OCI-LY1 (cell line): ENCODE measurements around the gene B3GNT9.

Experiments
- H2AFZ ChIP-seq: fragments of 200-600 bp; sonication (generic), shearing (Covaris generic); 2 replicates; pipeline ENCODE4 v1.6.0; 2014; ENCODE audit warnings: antibody characterized with exemption, mild to moderate bottlenecking, low read length
- H3F3A ChIP-seq: fragments of 200-600 bp; sonication (generic), shearing (Covaris generic); 2 replicates; pipeline ENCODE4 v1.6.0; 2014; ENCODE audit warnings: mild to moderate bottlenecking, antibody characterized with exemption, low read length, moderate library complexity; ENCODE audit not compliant: insufficient read depth
- H3K27ac ChIP-seq: fragments of 200-600 bp; sonication (generic); 2 replicates; pipeline ENCODE4 v1.5.1; 2014; ENCODE audit warnings: low read length, mixed run types, mild to moderate bottlenecking, low read depth; ENCODE audit not compliant: poor library complexity, severe bottlenecking
- H3K27me3 ChIP-seq: fragments of 200-600 bp; sonication (generic); 2 replicates; pipeline ENCODE4 v1.6.0; 2014; ENCODE audit warnings: antibody characterized with exemption, mild to moderate bottlenecking, low read length, moderate library complexity; ENCODE audit not compliant: insufficient read depth
- H3K36me3 ChIP-seq: fragments of 200-600 bp; sonication (generic); 2 replicates; pipeline ENCODE4 v1.6.1; 2014; ENCODE audit warnings: mild to moderate bottlenecking, antibody characterized with exemption, low read length, moderate library complexity, mixed read lengths; ENCODE audit not compliant: insufficient read depth
- H3K4me1 ChIP-seq: fragments of 200-600 bp; sonication (generic); 2 replicates; pipeline ENCODE4 v1.5.1; 2014; ENCODE audit warnings: mild to moderate bottlenecking, low read length, moderate library complexity; ENCODE audit not compliant: insufficient read depth, severe bottlenecking
- H3K4me2 ChIP-seq: fragments of 200-600 bp; sonication (generic), shearing (Covaris generic); 2 replicates; pipeline ENCODE4 v1.6.1; 2014; ENCODE audit warnings: low read length
- H3K4me3 ChIP-seq: fragments of 200-600 bp; sonication (generic); 2 replicates; pipeline ENCODE4 v1.5.1; 2014; ENCODE audit warnings: low read length, low read depth, mild to moderate bottlenecking, mixed read lengths; ENCODE audit not compliant: poor library complexity, severe bottlenecking
- H3K79me2 ChIP-seq: fragments of 200-600 bp; shearing (Covaris generic); 2 replicates; pipeline ENCODE4 v1.6.1; 2016; ENCODE audit warnings: mixed run types, low read length, mixed read lengths; ENCODE audit not compliant: insufficient read depth
- H3K9ac ChIP-seq: fragments of 200-600 bp; sonication (generic), shearing (Covaris generic); 2 replicates; pipeline ENCODE4 v1.6.1; 2014; ENCODE audit warnings: mild to moderate bottlenecking, low read length, mixed read lengths
- H3K9me2 ChIP-seq: fragments of 200-600 bp; sonication (generic), shearing (Covaris generic); 2 replicates; pipeline ENCODE4 v1.6.1; 2014; ENCODE audit warnings: low read depth, mild to moderate bottlenecking, low read length, mixed read lengths
- H3K9me3 ChIP-seq: fragments of 200-600 bp; shearing (Covaris generic); 2 replicates; pipeline ENCODE4 v1.6.1; 2014; ENCODE audit warnings: low read length, mixed read lengths
- H4K20me1 ChIP-seq: fragments of 200-600 bp; sonication (generic), shearing (Covaris generic); 2 replicates; pipeline ENCODE4 v1.6.0; 2016; ENCODE audit warnings: mild to moderate bottlenecking, low read length; ENCODE audit not compliant: insufficient read depth
- EZH2 ChIP-seq: fragments of 200-600 bp; sonication (generic), shearing (Covaris generic); IDR thresholded peaks from 2 replicates; pipeline ENCODE4 v1.8.0; 2017; ENCODE audit warnings: borderline replicate concordance, mixed run types, mild to moderate bottlenecking, antibody characterized with exemption, low read length, moderate library complexity, mixed read lengths
- TF ChIP-seq, protein P1 (sequence below): fragments of 200-600 bp; sonication (generic), shearing (Covaris generic); IDR thresholded peaks from 2 replicates; pipeline ENCODE4 v1.5.1; 2017; ENCODE audit warnings: mild to moderate bottlenecking, antibody characterized with exemption, low read length, moderate library complexity, mixed read lengths

Gene B3GNT9

GRCh38 chr16:67182288-67182687 lies 31.5 kb upstream of the B3GNT9 start:
- H3K4me2 ChIP-seq = peak overlapping the region; percentile 82
- no peak overlapping the region; the same call in 1 of the 2 replicates for H3K9ac ChIP-seq
- no peaks in the 10 kb centered on the region for H3K36me3 ChIP-seq
- no peaks in the 10 kb centered on the region for H3K9me2 ChIP-seq
- TF ChIP-seq, protein P1, sequence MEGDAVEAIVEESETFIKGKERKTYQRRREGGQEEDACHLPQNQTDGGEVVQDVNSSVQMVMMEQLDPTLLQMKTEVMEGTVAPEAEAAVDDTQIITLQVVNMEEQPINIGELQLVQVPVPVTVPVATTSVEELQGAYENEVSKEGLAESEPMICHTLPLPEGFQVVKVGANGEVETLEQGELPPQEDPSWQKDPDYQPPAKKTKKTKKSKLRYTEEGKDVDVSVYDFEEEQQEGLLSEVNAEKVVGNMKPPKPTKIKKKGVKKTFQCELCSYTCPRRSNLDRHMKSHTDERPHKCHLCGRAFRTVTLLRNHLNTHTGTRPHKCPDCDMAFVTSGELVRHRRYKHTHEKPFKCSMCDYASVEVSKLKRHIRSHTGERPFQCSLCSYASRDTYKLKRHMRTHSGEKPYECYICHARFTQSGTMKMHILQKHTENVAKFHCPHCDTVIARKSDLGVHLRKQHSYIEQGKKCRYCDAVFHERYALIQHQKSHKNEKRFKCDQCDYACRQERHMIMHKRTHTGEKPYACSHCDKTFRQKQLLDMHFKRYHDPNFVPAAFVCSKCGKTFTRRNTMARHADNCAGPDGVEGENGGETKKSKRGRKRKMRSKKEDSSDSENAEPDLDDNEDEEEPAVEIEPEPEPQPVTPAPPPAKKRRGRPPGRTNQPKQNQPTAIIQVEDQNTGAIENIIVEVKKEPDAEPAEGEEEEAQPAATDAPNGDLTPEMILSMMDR = no peak
- TF ChIP-seq EZH2 = no peak
- H3F3A ChIP-seq = no peaks in the 10 kb centered on the region
- H3K4me1 ChIP-seq = peaks cover 26% of the 10 kb centered on the region
- peaks cover 5% of the 10 kb centered on the region; the same call in 1 of the 2 replicates for H3K27me3 ChIP-seq
- no peak overlapping the region for H2AFZ ChIP-seq
- H3K27ac ChIP-seq = no peak overlapping the region
- no peaks in the 10 kb centered on the region for H3K79me2 ChIP-seq
- H3K4me3 ChIP-seq = no peak overlapping the region
- no peaks in the 10 kb centered on the region for H3K9me3 ChIP-seq
- H4K20me1 ChIP-seq = no peaks in the 10 kb centered on the region

GRCh38 chr16:67181346-67181745 lies 30.5 kb upstream of the B3GNT9 start:
- peaks cover 26% of the 10 kb centered on the region for H3K4me1 ChIP-seq
- no peaks in the 10 kb centered on the region for H4K20me1 ChIP-seq
- no peak overlapping the region for H3K4me2 ChIP-seq
- H3K27ac ChIP-seq = no peak overlapping the region
- H3K9me3 ChIP-seq = no peaks in the 10 kb centered on the region
- H2AFZ ChIP-seq = no peak overlapping the region
- no peaks in the 10 kb centered on the region for H3K79me2 ChIP-seq
- no peaks in the 10 kb centered on the region for H3F3A ChIP-seq
- H3K27me3 ChIP-seq = peaks cover 9% of the 10 kb centered on the region; the same call in 1 of the 2 replicates
- no peak overlapping the region for H3K4me3 ChIP-seq
- H3K9me2 ChIP-seq = no peaks in the 10 kb centered on the region
- H3K9ac ChIP-seq = no peak overlapping the region
- no peaks in the 10 kb centered on the region for H3K36me3 ChIP-seq
- TF ChIP-seq, protein P1 = no peak
- TF ChIP-seq EZH2 = no peak

DNA sequence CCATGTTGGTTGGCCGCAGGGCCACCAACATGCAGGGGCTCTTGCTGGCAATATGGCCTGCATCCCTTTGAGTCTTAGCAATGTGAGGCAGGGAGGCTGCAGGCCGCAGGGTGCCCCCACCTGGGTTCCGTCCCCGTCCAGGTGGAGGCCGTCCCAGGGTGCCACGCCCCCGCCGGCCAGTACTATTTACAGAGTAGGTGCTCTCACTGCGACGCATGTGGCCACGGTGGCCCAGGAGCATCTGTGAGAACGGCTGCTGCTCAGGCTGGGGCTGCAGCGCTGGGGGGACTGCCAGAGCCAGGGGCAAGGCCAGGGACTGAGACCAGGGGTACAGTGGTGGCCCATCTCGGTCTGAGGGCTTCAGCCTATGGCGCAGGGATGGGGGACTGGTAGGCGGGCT lies 29.4 kb upstream of the B3GNT9 start:
- H3K27me3 ChIP-seq = peaks cover 11% of the 10 kb centered on the region; the same call in 1 of the 2 replicates
- H3K27ac ChIP-seq = no peak overlapping the region
- H4K20me1 ChIP-seq = no peaks in the 10 kb centered on the region

More for the DNA sequence above, 29.4 kb upstream of the B3GNT9 start:
- H3K4me3 ChIP-seq = no peak overlapping the region
- H2AFZ ChIP-seq = no peak overlapping the region
- TF ChIP-seq, protein P1 = no peak
- no peak for TF ChIP-seq EZH2
- no peak overlapping the region for H3K4me2 ChIP-seq
- no peaks in the 10 kb centered on the region for H3F3A ChIP-seq
- H3K9me3 ChIP-seq = no peaks in the 10 kb centered on the region
- H3K4me1 ChIP-seq = peaks cover 26% of the 10 kb centered on the region
- H3K36me3 ChIP-seq = no peaks in the 10 kb centered on the region
- no peak overlapping the region for H3K9ac ChIP-seq
- no peaks in the 10 kb centered on the region for H3K79me2 ChIP-seq
- no peaks in the 10 kb centered on the region for H3K9me2 ChIP-seq
